PC-9 (cell line): ENCODE results near the gene TMEM132C. TPM values are rescaled to one million over a fixed set of nuclear protein-coding genes. Genes with fewer than 3 reads are reported as not detected.

Experiments
- BruUV-seq: library from RNA; stranded (reverse); fragments of 400-500 nt; replicated peaks from 2 replicates; lab custom pipeline; 2021; lab: Mats Ljungman, UMichigan
- CTCF ChIA-PET: fragments of 300-600 bp; sonication (Branson Sonifier 250); formaldehyde crosslinking; loops from one replicate; lab custom pipeline; 2022; ENCODE audit warnings: antibody characterized with exemption; lab: Charles Lee
- POLR2A ChIA-PET: fragments of 300-600 bp; sonication (Branson Sonifier 250); formaldehyde crosslinking; loops from one replicate; lab custom pipeline; 2022; ENCODE audit warnings: antibody characterized with exemption; ENCODE audit not compliant: unreplicated experiment; lab: Charles Lee
- DNase-seq, 2 experiments: peaks; one replicate each; pipeline versions ENCODE4 v3.0.0 to v3.0.0-alpha.2; 2015 to 2022; ENCODE audit warnings: mixed read lengths in 1 of 2
- H2AFZ ChIP-seq: fragments of 200-600 bp; sonication (generic); 2 replicates; pipeline ENCODE4 v1.8.1; 2017; ENCODE audit warnings: antibody characterized with exemption
- H3F3A ChIP-seq: fragments of 200-600 bp; sonication (generic); 2 replicates; pipeline ENCODE4 v1.8.1; 2017; ENCODE audit warnings: antibody characterized with exemption, mild to moderate bottlenecking, low read depth; ENCODE audit not compliant: insufficient read depth
- H3K27ac ChIP-seq: fragments of 200-600 bp; sonication (generic); 2 replicates; pipeline ENCODE4 v1.6.1; 2016; ENCODE audit warnings: mixed run types
- H3K27me3 ChIP-seq: fragments of 200-600 bp; sonication (generic); 2 replicates; pipeline ENCODE4 v1.6.1; 2016; ENCODE audit warnings: low read depth, mixed run types; ENCODE audit not compliant: insufficient read depth
- H3K36me3 ChIP-seq: fragments of 200-600 bp; sonication (generic); 2 replicates; pipeline ENCODE4 v1.6.1; 2016; ENCODE audit warnings: low read depth, mixed run types
- H3K4me1 ChIP-seq: fragments of 200-600 bp; sonication (generic); replicated peaks from 2 replicates; pipeline ENCODE4 v1.6.1; 2016; ENCODE audit warnings: mixed run types; ENCODE audit not compliant: insufficient read depth
- H3K4me2 ChIP-seq: fragments of 200-600 bp; sonication (generic); 2 replicates; pipeline ENCODE4 v1.6.1; 2017; ENCODE audit warnings: mixed run types
- H3K4me3 ChIP-seq: fragments of 200-600 bp; sonication (generic); 2 replicates; pipeline ENCODE4 v1.6.1; 2016; ENCODE audit warnings: mixed run types
- H3K79me2 ChIP-seq: fragments of 200-600 bp; sonication (generic); 2 replicates; pipeline ENCODE4 v1.6.1; 2017; ENCODE audit warnings: low read depth, mixed run types
- H3K9me2 ChIP-seq: fragments of 200-600 bp; sonication (generic); 2 replicates; pipeline ENCODE4 v1.8.1; 2017; ENCODE audit warnings: mild to moderate bottlenecking; ENCODE audit not compliant: insufficient read depth
- H3K9me3 ChIP-seq: fragments of 200-600 bp; sonication (generic); 2 replicates; pipeline ENCODE4 v1.8.1; 2016; ENCODE audit warnings: low read depth; ENCODE audit not compliant: insufficient read depth
- H4K20me1 ChIP-seq: fragments of 200-600 bp; sonication (generic); 2 replicates; pipeline ENCODE4 v1.8.1; 2017; ENCODE audit not compliant: insufficient read depth
- CTCF ChIP-seq: fragments of 200-600 bp; sonication (generic); conservative IDR thresholded peaks from 2 replicates; pipeline ENCODE4 v1.6.1; 2017; ENCODE audit warnings: mixed run types, antibody characterized with exemption, mild to moderate bottlenecking, moderate library complexity
- EZH2 ChIP-seq: fragments of 200-600 bp; sonication (generic); IDR thresholded peaks from 2 replicates; pipeline ENCODE4 v1.8.0; 2017; ENCODE audit warnings: antibody characterized with exemption, low read depth
- intact Hi-C: fragments of 100-400 bp; cut with micrococcal nuclease; formaldehyde crosslinking; loops from one replicate; pipeline ENCODE4 v1.10.0; 2022; ENCODE audit not compliant: unreplicated experiment
- total RNA-seq: library from RNA; stranded (reverse); gene quantifications from 2 replicates; pipeline ENCODE4 v1.2.3, GENCODE V29; 2021

TMEM132C gene
- total RNA-seq, 1 experiment from 2014 or later, result not detected

- POLR2A ChIA-PET, result no interaction called here
- intact Hi-C loops, result no loop called here
- no peaks in the 10 kb centered on the region for H3F3A ChIP-seq
- no peaks in the 10 kb centered on the region for H4K20me1 ChIP-seq
- no peak for DNase-seq
- H3K9me2 ChIP-seq, result no peaks in the 10 kb centered on the region
- H3K9me3 ChIP-seq, result no peaks in the 10 kb centered on the region
- 0 out of 2 replicates have a peak, but pooled peaks cover 7% of the 10 kb centered on the region for H3K27me3 ChIP-seq
- CTCF ChIA-PET, result no interaction called here
- no peak overlapping the region for H3K4me2 ChIP-seq
- no peaks in the 10 kb centered on the region for H3K36me3 ChIP-seq
- no TSS peak for BruUV-seq
- TF ChIP-seq EZH2 (no peak), CTCF (no peak)
- no peaks in the 10 kb centered on the region for H3K79me2 ChIP-seq
- no peak overlapping the region for H3K4me3 ChIP-seq
- H3K4me1 ChIP-seq, result no peaks in the 10 kb centered on the region
- H3K27ac ChIP-seq, result no peak overlapping the region
- H2AFZ ChIP-seq, result no peak overlapping the region
Observed at GRCh38 chr12:128424931-128425431, 158.0 kb downstream of the TMEM132C start.

GRCh38 chr12:128425666-128426331, 158.8 kb downstream of the TMEM132C start:
- Histone ChIP-seq H2AFZ (no peak overlapping the region), H3K27ac (no peak overlapping the region), H3K9me2 (no peaks in the 10 kb centered on the region), H4K20me1 (no peaks in the 10 kb centered on the region), H3K4me2 (no peak overlapping the region), H3K36me3 (no peaks in the 10 kb centered on the region), H3F3A (no peaks in the 10 kb centered on the region), H3K27me3 (0 out of 2 replicates have a peak, but pooled peaks cover 7% of the 10 kb centered on the region), H3K9me3 (no peaks in the 10 kb centered on the region), H3K4me1 (no peaks in the 10 kb centered on the region), H3K79me2 (no peaks in the 10 kb centered on the region), H3K4me3 (no peak overlapping the region)
- POLR2A ChIA-PET, result no interaction called here
- no TSS peak for BruUV-seq
- intact Hi-C loops, result no loop called here
- TF ChIP-seq EZH2 (no peak), CTCF (no peak)
- CTCF ChIA-PET, result no interaction called here
- DNase-seq, result no peak

GRCh38 chr12:128426511-128426910, 159.5 kb downstream of the TMEM132C start:
- no peaks in the 10 kb centered on the region for H3K4me1 ChIP-seq
- intact Hi-C loops, result no loop called here
- no peak for DNase-seq
- 0 out of 2 replicates have a peak, but pooled peaks cover 7% of the 10 kb centered on the region for H3K27me3 ChIP-seq
- no peak overlapping the region for H3K4me3 ChIP-seq
- no peak overlapping the region for H3K4me2 ChIP-seq
- H2AFZ ChIP-seq, result no peak overlapping the region
- POLR2A ChIA-PET, result no interaction called here
- no peaks in the 10 kb centered on the region for H3F3A ChIP-seq
- CTCF ChIA-PET, result no interaction called here
- H3K36me3 ChIP-seq, result no peaks in the 10 kb centered on the region
- H3K9me3 ChIP-seq, result no peaks in the 10 kb centered on the region
- BruUV-seq, result no TSS peak
- no peaks in the 10 kb centered on the region for H4K20me1 ChIP-seq
- H3K27ac ChIP-seq, result no peak overlapping the region
- TF ChIP-seq CTCF, result no peak
- TF ChIP-seq EZH2, result no peak
- no peaks in the 10 kb centered on the region for H3K79me2 ChIP-seq
- no peaks in the 10 kb centered on the region for H3K9me2 ChIP-seq
